ENCODE data around the gene ABCE1.
"Not testable (repeated sequence)": the region's sequence is repeated elsewhere in the genome, so short reads cannot be mapped to it uniquely, and the experiment has no call there.

Gene ABCE1

DNA sequence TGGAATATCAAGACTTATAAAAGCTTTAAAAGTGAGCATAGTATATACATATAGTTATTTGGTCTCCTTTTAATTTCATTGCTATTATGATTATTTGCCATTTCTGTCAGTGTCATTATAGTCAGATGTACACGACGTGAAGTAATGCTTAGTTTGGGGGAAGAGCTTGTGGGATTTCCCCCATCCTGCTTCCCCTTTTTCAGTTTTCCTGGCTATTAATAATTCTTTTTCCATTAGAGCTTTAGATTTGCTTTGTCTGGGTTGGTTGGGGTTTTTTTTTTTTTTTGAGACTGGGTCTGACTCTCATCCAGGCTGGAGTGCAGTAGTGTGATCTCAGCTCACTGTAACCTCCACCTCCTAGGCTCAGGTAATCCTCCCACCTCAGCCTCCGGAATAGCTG lies 5.4 kb downstream of the ABCE1 start:
- no peak for DNase-seq

DNA sequence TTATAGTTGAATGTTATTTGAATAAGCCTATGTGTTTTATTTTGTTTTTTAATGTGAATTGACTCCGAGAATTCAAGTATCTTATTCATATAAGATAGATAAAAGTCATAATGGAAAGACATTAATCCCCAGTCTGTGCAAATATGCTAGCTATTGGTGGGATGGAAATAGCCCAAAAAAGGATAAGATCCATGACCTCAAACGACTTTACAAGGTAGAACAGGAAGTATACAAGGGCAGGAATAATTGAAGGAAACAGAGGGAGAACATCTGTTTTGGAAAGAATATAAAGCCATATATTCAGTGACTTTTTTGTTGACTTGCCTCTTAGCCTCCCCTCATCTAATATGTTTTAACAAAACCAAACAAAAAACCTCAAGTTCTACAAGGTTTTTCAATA lies 9.0 kb downstream of the ABCE1 start:
- no peak for DNase-seq

DNA sequence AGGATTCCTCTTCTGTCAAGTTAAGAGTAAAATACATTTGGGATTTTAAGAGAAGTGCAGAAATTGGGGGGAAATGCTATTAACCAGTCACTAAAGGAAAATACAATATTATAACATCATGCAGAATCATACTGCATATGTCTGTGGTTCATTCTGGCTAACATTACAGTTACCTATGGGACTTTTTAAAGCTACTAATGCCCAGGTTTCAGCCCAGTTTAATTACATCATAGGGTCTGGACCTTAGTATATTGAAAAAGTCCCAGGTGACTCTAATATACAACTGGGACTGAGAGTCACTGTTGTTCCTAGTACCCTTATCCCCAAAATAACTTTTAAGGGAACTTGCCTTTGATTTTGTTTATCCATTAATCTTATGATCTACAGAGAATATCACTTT lies 10.0 kb downstream of the ABCE1 start:
- no peak for DNase-seq

DNA sequence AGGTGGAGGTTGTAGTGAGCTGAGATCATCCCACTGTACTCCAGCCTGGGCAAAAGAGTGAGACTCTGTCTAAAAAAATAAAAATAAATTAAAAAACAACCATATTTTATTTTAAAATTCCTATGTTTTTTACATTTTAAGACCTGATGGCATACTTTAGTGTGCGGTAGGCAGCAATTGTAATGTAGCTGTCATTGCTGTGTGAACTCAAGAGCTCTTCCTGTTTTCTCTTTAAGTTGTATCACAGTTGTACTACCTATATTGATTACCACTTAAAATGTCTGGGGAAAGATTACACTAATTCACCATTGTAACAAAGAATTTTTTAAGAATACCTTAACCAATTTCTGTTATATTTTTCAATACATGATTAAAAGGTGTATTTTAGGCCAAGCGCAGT lies 27.3 kb downstream of the ABCE1 start:
- no peak for DNase-seq

DNA sequence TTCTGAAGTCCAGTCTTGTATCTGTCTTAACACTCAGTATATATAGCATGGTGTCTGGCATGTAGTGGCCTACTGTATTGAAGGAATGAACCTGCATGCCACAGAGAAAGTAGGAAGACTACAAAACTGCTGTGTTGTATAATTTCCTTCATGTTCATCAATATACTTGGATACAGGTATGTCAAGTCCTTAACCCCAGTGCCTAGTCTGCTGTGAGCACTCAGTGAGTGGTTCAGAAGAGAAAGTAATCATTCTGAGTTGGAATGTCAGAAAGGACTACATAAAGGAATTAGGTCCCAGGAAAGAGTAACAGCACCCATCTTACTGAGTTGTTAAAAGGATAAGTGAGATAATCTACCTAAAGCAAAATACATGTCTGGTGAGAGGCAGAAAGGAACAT lies 32.0 kb downstream of the ABCE1 start:
- DNase-seq, result no peak

DNA sequence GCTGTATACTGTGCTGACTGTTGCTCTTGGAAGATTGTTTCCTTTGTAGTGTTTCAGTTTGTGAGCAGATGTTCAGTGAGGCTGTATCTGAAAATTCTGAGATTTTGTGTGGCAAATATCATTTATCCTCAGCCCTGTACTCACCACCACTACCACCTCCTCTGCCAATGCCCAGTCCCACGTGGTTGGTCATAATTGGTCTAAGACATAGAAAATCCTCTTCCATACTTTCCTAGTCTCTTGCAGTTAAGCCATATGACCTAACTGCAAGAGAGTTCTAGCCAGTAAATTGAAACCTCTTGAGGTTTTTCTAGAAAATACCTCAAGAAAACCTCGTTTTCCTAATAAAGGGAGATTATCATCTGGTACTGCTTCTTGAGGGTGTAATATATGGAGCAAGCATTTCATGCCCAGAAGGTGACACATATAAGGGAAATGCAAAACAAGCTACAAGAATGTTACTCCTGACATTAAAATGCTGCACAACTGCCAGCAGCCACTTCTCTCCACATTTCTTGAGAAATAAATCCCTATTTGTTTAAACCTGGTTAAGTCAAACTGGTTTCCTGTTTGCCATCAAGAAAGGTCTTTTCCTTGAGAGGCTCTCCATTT lies 32.8 kb downstream of the ABCE1 start:
- DNase-seq, result no peak

DNA sequence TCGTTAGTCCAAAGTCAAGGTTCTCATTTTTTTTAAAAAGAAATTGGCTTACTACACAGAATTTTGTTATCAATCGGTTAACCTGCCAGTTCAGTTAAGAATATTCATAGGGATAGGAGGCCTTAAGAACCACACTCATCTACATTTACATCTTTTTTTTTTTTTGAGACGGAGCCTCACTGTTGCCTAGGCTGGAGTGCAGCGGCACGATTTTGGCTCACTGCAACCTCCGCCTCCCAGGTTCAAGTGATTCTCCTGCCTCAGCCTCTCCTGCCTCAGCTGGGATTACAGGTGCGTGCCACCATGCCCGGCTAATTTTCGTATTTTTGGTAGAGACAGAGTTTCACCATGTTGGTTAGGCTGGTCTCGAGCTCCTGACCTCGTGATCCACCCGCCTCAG lies 33.7 kb downstream of the ABCE1 start:
- no peak for DNase-seq

DNA sequence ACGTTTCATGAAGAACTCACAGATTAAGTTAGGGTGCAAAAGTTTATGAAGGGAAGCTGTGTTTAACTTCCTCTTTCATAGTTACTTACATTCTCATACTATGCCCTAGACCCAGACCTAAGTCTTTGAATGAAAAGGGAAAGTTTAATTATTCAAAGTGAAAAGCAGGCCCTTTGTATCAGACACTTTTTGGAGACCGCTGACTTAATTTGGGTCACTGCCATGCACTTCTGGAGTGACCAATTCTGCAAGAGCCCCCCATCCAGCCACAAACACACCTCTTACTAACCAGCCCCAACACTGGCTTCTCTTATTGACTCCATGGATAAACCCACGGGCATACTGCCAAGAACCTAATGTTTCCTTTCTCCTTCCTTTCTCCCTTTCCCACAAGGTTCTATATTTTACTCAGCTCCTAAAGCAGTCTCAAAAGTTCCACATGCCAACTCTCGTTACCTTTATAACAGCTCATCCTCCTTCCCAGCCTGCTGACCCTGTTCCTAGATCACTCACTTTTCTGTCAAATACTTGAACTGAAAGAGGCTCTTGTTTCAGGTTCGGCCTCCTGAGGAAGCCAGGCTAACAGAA lies 34.5 kb downstream of the ABCE1 start:
- no peak for DNase-seq

DNA sequence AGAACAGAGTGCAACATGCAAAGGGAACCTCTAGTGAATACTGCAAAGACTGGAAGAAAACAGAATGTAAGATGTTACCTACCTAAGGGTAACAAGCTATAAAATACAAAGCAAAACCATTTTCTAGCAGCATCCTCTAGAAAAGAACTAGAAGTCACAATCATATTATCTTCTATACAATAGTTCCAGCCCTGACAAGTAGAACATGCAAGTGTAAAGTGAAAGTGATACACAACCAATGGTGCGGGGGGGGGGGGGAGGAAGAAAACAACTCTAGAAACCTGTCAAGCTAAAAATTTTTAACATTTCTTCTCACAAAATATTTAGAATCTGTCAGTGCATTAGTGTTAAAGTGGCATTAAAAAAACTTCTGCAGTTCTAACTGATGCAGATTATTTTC lies 38.1 kb downstream of the ABCE1 start:
- DNase-seq, result not testable (repeated sequence)

DNA sequence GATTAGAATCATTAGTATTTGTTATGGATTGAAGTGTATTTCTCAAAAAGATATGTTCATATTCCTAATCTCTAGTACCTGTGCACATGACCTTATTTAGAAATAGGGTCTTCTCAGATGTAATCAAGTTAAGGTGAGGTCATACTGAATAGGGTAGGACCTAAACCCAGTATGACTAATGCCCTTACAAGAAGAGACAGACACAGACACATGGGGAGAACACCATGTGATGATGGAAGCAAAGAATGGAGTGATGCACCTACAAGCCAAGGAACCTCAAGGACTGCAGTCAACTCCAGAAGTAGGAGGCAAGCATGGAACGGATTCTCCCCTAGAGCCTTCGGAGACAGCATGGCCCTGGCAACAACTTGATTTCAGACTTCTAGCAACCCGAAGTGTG lies 50.9 kb downstream of the ABCE1 start:
- DNase-seq, result no peak

DNA sequence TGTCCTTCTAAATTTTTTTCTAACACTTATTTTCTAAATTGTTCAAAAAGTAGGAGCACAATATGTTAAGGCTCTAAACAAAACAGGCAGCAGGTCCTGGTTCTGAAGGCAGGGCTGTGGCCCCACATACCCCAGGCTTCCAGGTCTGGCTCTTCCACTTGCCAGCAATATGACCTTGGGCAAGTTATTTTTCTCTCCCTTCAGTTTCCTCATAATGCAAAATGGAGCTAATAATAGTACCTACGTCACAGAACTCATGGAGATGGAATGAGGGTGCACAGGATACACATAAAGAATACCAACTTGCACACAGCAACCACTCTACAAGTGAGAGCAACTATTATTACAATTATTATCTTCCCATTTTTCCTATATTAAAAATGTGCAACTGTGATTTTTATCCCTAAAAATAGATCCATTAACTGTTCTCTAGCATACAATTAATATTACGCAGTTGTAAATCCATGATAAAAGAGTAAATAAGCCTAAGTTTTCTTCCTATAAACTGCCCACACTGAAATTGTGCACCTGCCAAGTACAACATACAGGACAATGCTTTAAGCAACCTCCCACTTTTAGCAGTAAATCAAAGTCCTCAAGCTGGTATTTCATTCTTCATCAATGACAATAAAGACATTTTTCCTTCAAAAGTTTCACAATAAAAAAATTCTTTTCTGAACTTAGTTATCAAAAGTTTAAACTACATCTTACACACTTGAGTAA lies 55.2 kb downstream of the ABCE1 start:
- DNase-seq, result no peak

DNA sequence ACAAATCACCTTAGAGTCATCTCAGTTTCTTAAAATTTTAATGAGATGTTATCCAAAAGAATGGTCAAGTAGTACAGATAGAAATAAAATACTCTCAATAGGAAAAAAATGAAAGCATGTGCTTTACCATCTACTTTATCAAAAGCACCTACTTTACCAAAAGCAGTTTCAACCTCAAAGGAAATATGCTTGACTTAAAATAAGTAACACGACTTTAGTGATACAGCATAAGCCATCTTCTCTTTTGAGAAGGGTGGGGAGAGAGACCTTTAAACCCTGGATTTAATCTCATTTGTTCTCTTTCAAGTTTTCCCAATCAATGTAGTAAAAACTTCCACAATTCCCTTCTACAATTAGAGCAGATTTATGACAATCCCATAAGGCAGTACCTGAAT lies 55.8 kb downstream of the ABCE1 start:
- DNase-seq, result no peak

DNA sequence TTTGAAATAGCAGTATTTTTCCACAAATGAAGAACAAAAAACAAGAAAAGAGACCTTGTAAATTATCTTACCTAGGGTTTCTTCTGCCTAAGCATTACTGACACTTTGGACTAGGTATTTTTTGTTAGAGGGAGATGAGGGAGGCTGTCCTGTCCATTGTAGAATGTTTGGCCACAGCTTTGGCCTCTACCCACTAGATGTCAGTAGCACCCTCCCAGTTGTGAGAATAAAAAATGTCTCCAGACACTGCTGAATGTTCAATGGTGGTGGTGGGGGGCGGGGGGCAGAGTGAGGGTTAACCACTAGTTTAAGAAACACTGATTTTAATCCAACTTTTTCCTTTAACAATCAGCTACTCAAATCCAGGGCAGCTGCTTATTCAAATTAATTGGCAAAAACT lies 56.5 kb downstream of the ABCE1 start:
- no peak for DNase-seq

DNA sequence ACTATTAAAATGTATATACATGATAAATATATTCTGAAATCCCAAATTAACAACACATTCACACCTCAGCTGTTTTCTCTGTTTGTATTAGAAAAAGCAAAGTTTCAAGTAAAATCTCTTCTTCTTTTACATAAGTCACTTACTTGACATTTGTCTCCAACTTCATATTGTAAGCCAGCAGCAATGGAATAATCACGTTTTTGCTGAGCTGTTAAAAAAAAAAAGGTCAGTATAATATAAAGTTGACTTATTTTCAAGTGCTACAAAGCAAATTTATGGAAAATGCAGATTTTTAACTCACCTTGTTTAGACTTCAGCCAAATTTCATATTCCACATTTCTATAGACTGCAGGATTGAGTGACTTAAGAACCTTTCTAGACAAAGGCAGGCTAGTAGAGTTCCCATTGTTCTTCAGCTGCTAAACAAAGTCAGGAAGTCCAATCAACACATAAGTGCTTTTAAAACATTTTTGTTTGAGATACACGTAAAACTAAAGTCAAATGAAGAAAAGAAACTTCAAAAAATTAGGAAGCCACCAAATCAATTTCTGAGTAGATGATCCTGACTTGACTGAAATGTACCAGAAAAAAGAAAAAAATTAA lies 57.3 kb downstream of the ABCE1 start:
- no peak for DNase-seq

DNA sequence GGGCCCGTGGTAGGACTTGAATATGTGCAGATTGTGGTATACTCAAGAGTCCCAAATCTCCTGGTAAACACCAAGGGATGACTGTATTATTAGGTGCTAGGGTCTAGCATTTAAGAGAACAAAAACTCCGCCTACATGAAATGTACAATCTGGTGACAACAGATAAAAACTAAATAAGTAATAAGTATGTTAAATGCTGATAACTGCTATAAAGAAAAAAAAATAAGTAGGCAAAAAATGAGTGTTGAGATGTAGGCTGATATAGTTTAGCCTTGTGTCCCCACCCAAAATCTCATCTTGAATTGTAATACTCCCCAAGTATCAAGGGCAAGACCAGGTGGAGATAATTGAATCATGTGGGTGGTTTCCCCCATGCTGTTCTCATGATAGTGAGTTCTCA lies 58.9 kb downstream of the ABCE1 start:
- no peak for DNase-seq

DNA sequence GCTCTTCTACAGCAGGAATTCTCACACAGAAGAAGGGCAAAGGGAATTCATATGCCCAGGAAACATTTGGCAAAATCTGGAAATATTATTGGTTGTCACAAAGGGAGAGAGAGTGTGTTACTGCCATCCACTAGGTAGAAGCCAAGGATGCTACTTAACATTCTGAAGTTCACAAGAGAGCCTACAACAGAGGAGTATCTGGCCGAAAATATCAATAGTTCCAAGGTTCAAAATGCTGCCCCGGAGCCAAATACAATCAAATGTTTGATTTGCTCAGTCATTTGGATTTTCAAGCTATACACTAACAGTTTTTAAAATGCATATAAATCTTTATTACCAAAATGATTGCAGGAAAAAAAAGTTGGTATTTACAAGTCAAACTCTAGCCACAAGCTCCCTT lies 63.4 kb downstream of the ABCE1 start:
- no peak for DNase-seq

DNA sequence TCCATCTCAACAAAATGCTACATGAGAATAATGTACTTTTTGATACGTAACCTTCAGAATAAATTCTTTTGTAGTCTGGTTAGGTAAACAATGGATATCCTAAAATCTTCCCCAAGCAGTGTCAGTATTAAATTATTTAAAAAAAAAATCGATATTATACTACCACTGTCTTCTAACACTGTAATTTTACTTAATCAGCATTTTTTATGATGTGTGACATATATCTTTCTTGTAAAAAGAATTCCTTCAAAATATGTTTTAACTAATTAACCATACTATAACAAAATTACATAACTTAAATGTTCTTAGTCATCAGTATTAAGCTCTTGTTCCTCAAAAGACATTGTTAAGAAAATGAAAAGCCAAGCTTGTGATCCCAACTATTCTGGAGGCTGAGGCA lies 69.8 kb downstream of the ABCE1 start:
- DNase-seq, result no peak

DNA sequence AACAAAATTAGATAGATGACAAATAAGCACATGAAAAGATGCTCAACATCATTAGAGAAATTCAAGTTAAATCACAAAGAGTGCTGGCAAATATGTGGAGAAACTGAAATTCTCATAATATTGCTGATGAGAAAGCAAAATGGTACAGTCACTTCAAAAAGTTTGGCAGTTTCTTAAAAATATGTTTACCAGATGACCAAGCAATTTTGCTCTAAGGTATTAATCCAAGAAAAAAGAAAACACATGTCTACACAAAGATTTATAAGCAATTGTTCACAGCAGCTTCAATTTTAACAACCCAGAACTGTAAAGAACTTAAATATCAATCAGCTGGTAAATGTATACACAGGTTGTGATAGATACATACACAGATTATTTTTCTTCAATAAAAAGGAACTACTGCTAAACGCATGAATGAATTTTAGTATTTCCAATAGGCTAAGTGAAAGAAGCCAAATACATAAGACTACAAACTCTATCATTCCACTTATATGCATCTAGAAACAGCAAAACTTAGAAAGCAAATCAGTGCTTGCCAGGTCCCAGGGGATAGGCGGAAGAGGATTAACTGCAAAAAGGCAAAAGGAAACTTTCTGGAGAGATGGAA lies 70.6 kb downstream of the ABCE1 start:
- no peak for DNase-seq

DNA sequence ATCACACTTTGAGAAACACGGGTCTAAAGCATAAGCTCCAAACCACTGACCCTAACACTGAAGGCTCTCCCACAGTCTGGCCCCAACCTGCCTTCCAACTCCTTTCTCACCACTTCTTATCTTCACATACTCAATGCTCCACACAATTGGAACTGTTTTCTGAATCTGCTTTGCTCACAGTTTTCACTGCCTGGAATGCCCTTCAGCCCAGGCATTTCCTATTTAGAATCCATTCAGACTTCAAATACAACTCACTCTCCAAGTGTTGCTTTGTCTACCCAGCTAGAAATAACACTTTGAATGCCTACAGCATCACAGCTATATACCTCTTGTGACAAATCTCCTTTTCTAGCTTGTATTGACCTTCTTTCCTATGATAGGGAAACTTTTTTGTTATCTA lies 72.1 kb downstream of the ABCE1 start:
- no peak for DNase-seq

DNA sequence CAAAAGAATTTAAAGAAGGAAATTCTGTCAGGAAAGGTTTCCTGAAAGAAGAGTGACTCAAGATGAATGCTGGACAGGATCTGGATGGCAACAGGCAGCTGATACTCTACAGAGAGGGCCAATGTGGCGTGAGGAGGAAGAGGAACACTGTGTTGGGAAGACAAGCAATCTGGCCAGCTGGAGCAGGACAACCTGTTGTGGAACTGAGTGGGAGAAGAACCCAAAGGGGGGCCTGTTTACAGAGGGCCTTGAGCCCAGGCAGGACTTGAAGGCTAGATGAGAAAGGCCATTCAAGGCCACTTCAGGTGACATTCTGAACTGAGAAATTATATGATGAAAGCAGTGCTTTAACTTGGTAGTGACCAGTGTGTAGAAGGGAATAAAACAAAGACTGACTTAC lies 73.8 kb downstream of the ABCE1 start:
- no peak for DNase-seq

DNA sequence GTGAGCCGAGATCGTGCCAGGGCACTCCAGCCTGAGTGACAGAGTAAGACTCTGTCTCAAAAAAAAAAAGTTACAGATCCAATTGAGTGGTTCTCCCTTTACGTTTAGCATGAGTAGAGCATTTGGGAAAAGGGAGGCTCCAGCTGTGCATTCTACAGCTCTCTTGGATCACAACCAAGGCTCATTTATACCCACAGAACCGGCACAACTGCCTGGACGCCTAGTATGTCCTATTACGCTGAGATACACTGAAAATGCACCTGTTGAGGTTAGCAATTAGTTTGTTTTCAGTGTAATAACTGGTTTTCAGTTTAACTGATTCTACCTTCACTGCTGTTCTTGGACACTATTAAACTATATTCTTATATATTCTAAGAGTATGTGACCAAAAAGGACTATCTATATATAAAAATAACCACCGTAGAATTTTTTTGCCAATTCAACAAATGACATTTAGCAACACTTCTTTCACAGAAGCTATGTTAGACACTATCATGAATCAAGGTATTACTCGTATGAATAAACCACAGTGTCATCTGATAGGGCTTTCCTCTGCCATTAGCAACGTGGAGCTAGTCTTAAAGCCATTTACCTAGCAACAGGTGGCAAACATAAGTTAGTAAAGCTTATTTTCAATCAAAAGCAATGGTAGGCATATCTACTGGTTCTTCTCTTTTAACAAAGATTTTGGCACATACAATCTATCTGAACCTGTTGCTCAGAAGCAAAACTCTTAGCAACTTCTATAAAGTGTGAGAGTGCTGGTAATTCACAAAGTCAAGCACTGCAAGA lies 78.7 kb downstream of the ABCE1 start:
- DNase-seq, result no peak

DNA sequence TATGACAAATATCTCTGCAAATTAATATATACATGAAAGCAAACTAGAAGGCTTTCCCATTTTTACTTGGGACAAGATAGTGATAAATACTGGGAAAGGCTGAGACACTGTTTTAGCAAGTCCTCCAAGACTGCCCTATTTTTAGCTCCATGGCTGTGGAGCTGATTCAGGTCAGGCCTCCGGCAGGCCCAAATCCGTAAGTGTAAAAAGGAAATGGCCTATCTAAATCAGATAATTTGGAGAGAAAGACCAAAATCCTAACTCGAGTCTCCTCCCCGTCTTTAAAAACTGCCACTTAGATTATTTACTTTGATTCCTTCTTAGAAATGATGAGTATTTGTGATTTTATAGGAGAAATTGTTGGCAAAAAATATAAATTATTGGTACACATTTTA lies 79.4 kb downstream of the ABCE1 start:
- no peak for DNase-seq

DNA sequence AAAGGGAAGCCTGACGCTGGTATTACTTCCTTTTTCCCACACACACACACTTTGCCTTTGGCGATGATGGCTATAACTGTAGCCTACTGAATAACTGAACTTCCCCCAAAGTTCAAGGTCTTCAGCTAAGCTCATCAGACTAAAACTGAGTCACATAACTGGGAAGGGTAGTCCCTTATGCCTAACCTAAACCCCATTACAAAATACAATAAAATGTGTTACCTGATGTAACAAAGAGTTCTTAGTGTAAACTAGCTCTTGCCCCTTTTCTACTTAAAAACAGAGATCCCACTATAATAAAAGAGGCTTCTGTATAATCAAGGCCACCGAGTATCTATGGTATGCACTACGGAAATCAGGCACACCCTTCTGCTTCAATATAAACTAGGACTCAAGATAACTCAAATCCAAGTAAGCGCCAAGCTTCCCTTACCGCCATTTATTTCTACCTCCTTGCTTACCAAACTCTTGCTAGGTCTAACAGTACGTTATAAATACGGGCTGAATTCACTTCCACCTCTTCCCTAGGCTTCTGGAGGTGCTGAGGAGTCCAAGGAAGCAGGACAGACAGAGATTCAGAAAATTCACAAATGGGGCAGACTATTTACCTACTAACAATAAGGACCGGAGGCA lies 79.9 kb downstream of the ABCE1 start:
- peak; percentile 17 for DNase-seq
